ENCODE data around the gene SRRD.
"Not testable (repeated sequence)": the region's sequence is repeated elsewhere in the genome, so short reads cannot be mapped to it uniquely, and the experiment has no call there.

SRRD gene

DNA sequence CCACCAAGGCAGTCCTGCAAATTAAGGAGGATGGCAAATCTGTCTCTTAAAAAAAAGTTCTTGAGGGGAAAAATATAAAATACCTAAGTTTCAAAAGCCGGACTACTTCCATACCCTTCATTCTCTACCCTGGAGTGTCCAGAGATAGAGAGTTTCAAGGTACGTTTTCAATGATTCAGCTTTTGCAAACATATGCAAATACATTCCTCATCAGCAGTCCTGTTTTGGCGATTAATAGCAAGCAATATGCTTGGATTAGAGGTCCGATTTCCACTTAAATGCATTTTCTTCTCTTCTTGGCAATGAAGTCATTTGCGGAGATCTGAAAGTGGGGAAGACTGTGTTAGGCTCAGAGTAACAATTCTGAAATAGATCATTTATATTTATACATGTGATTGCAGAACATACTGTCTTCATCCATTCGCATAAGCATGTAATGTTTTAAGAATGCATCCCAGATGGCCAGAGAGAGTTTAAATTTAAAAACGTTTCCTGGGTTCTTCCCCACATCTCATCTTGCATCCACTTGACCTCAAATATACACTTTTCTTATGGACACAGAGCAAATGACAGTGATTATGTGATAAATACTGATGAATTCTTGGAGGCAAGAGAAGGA is 42.4 kb downstream of the SRRD start:
- no peak for DNase-seq

DNA sequence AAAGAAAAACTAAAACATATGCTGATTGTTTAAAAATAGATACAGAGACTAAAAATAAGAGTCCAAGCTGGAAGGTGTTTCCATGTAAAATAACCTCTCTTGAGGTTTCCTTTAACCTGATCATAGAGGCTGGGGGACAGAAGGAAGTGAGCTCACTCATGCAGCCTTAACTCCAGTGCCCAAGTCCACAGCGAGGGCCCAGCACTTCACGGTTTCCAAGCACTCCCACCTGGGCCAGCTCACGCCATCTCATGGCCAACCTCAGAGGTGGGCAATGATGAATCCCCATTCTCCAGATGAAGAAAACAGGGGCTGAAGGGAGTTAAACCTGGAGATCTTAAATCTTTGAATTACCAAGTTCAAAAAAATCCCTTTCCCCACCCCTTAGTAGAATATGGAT is 43.5 kb downstream of the SRRD start:
- no peak for DNase-seq

DNA sequence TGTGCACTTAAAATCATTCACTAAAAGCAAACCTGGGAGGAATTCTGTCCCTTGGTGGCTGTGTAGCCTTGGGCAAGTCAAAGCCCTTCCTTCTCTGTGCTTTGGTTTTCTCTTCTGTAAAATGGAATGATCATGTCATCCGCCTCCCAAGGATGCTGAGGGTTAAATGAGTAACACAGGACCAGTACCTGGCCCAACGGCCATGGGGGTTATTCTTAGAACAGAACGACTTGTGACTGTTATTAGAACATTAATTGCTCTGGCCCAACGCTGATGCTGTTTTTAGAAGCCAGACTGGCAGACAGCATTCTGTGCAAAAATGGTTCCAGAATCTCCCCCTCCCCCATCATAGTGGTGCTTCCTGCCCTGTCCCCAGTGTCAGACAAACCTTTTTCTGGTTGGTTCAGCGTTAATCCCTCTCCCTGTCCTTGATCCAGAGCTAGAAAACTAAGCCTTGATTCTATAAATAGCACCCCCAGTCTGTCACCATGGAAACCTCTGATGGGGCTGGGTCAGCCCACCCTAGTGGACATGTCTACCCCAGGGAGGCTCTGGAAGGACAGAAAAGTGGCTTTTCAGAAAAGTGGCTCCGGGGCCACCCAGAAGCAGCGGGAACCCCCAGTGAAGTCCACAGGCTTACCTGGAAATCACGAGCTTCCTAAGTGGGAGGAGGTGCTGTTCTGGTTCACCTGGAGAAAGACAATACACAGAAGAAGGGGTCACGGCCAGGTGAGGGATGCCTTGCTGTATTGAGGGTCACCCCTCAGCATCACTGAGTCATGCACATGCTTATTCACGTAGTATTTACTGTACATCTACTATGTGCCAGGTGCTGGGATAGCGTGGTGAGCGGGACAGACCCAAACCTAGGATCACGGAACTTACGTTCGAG is 44.1 kb downstream of the SRRD start:
- no peak for DNase-seq

DNA sequence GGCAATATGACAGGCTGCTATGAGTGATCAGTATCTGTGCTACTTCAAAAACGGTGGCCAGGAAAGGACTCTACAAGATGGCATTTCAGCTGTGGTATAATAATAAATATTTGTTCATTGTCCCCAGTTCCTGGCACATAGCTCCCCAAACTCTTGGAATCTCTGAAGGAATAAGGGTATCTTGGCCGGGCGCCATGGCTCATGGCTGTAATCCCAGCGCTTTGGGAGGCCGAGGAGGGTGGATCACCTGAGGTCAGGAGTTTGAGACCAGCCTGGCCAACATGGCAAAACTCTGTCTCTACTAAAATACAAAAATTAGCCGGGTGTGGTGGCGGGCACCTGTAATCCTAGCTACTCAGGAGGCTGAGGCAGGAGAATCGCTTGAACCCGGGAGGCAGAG is 44.8 kb downstream of the SRRD start:
- DNase-seq = not testable (repeated sequence)

DNA sequence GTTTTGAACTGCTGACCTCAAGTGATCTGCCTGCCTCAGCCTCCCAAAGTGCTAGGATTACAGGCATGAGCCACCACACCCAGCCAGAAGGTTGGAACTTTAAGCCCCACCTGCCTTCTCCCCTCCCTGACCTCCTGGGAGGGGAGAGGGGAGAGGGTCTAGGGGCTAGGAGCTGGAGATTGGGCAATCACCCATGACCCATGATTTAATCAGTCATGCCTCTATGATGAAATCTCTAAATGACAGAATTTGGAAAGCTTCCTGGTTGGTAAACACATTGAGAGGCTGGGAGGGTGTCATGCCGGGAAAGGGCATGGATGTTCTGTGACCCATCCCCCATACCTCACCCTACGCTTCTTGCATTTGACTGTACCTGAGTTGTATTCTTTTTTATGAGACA is 45.7 kb downstream of the SRRD start:
- no peak for DNase-seq

DNA sequence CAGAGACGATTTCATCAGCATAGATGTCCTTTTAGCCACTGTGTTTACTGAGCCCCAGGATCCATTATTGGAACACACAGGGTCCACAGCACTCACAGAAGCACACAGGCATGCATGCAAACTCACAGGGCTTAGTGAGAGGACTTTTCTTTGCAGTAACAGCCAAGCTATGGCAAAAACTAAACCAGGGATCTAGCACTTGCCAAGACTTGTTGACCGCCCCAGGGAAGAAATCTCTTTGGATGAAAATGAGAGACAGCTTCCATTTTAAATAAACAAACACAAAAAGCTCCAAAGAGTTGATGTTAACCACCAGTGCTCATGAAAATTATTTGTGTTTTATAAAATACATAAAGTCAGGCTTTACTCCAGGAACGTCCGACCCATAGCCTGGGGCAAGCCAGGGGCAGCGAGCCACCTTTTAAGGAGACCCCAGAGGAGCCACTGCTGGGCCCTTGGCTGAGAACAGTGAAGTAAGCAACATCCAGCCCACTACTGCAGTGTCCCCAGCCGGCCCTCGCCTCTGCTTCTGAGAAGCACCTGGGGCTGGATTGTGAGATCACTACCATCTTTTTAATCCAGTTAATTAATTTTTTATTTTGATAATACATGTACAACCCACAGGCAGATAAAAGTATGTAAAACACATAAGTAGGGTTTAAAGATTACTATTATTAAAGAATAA is 50.6 kb downstream of the SRRD start:
- no peak for DNase-seq

DNA sequence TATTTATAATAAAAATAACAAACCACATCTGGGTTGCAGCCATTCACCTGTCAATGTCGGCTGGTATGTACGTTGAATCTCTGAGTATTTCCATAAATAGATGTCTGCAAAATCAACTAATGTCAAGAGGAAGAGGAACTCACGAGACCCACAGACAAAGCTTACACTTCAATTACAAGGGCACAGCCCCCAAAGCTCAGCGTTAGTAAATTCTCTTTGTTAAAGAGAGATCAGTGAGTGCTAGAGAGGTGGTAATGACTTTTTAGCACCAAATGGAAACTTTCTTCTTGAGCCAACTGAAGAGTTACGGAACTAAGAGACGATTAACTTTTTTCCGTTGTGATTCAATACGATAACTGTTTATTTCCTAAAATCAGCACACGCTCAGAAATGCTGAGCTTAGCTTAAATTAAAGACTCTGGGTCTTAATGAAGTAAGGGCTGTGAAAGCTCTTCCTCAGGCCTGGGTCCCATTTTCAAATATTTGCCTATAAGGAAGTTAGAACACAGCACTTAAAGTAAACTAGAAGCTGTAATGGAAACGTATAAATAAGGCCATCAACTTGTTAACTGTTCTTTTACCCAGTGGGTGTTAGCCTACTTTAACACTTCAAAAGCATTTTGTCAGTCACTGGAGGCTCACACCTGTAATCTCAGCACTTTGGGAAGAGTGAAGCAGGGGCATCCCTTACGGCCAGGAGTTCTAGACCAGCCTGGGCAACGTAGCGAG is 51.4 kb downstream of the SRRD start:
- DNase-seq = no peak

DNA sequence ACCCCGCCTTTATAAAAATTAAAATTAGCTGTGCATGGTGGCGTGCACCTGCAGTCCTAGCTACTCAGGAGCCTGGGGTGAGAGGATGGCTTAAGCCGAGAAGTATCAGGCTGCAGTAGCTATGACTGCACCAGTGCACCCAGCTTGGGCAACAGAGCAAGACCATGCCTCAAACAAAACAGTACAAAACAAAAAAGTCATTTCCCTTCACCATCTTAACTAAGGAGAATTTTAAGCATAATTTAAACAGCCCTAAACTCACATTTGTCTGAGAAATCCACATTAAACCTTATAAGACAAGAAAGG is 51.9 kb downstream of the SRRD start:
- no peak for DNase-seq

DNA sequence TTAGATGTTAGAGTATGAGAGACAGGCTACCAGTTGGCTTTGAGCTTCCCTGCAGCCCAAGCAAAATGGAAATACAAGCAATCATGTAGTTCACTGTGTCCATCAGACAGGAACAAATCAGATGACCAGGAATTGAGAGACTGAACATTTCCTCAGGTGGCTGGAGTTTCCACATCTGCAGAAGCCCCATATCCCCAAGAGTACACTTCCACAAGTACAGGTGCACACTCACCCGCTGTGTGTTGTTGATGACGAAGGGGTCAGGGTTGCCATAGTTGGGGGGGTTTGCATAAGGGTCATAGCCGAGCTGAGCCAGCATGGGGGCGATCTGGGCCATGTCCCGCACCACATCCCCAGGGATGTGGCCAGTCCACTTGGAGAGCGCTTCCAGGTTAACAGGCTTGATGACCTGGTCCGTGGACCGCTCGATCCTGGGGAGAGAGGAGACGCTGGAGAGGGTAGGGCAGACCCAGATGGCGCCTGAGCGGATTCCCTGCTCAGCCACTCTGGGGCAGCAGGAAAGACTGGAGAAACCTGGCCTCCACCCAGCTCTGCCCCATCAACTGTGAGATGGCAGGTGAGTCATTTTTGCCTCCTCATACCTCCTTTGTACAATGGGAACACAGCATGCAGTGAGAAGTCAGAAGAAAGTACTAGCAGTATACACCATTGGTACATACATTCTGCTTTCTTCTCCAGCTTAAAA is 52.5 kb downstream of the SRRD start:
- no peak for DNase-seq

DNA sequence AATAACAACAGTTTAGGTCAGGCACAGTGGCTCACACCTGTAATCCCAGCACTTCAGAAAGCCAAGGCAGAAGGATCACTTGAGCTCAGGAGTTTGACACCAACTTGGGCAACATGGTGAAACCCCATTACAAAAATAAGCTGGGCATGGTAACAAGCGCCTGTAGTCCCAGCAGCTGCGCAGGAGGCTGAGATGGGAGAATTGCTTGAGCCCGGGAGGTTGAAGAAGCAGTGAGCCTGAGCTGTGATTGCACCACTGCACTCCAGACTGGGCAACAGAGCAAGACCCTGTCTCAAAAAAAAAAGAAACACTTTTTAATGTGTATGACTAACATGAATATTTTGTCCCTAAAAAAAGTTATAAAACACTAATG is 53.1 kb downstream of the SRRD start:
- no peak for DNase-seq

DNA sequence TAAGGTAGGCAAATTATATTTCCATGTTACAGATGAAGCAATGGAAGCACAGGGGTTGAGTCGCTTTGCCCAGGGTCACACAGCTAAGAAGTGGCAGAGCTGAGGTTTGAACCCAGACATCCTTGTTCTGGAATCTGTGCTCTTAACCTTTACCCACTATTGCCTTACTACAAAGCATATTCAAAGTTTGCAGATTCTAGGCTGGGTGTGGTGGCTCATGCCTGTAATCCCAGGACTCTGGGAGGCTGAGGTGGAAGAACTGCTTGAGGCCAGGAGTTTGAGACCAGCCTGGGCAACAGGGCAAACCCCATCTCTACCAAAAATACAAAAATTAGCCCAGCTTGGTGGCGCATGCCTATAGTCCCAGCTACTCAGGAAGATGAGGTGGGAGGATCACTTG is 56.4 kb downstream of the SRRD start:
- DNase-seq = no peak

DNA sequence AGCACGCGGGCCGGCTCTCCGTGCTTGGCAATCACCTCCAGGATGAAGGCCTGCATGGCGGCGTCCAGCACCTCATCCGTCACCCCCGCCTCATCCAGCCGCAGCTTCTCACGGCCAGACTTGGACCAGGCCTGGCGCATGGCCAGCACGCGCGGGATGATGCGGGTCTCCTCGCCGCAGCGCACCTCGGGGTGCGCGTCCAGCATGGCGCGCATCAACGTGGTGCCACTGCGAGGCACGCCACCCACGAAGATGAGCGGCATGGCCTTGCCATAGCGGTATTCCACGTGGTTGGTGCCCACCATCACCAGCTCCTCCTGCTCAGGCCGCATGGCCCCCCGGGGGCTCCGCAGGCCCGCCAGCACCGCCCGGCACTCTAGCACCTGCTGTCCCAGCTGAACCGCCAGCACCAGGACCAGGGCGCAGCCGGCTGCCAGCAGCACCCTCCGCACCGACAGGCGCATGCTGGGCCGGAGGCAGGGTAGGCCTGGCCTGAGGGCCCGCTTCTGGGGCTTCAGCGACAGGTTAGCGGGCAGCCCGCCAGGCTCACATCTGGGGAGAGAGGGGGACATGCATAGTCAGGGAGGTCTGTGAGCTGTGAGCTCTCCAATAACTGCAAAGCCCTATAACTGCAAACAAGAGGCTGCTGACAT is 57.6 kb downstream of the SRRD start:
- DNase-seq = no peak

DNA sequence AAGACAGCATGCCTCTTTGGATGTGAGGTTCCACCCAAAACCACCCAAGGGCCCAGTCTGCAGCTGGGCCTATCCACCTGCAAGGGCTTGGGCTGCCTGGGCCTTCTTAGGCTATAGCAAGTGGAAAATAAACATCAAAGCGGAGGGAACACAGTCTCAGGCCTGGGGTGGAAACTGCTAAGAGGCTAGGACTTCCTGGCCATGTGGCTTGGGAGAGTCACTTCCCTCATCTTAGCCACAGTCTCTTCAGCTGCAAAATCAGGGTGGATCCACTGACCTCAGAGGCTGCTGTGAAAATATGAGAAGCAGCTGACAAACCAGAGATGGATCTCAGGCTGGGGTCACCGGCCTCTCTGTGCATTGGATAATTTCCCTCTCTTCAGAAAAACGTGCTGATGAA is 59.2 kb downstream of the SRRD start:
- DNase-seq = no peak
